NOMO-1 treated with DMSO at 0.1 percent for 48 hours (cell line): Measurements from ENCODE around the gene KCNIP3.
"Not testable (repeated sequence)": the region's sequence is repeated elsewhere in the genome, so short reads cannot be mapped to it uniquely, and the experiment has no call there.

Experiments used
- DNase-seq: peaks from one replicate; lab custom pipeline; 2025; ENCODE audit not compliant: unreplicated experiment; lab: John Stamatoyannopoulos, UW

Gene KCNIP3

GRCh38 chr2:95296880-95297487 lies at the start of gene KCNIP3:
TSS of gene KCNIP3 (plus strand) at chr2:95297347. CDS start at chr2:95297439, 92 bp downstream.
- no peak for DNase-seq

- no peak for DNase-seq
These were observed 38.9 kb upstream of the KCNIP3 start for GRCh38 chr2:95258271-95258670.

GRCh38 chr2:95260028-95261023 lies 36.8 kb upstream of the KCNIP3 start:
- DNase-seq, result peak; percentile 32

GRCh38 chr2:95261602-95262001 lies 35.5 kb upstream of the KCNIP3 start:
- DNase-seq, result no peak

- no peak for DNase-seq
These were observed 34.1 kb upstream of the KCNIP3 start for GRCh38 chr2:95262896-95263542.

GRCh38 chr2:95264624-95265023 lies 32.5 kb upstream of the KCNIP3 start:
- DNase-seq, result no peak

- no peak for DNase-seq
These were observed 32.0 kb upstream of the KCNIP3 start for GRCh38 chr2:95265182-95265581.

GRCh38 chr2:95266781-95267430 lies 30.2 kb upstream of the KCNIP3 start:
- DNase-seq, result no peak

- DNase-seq, result no peak
These were observed 29.5 kb upstream of the KCNIP3 start for GRCh38 chr2:95267458-95268210.

- no peak for DNase-seq
These were observed 28.7 kb upstream of the KCNIP3 start for GRCh38 chr2:95268211-95269035.

GRCh38 chr2:95269036-95269680 lies 28.0 kb upstream of the KCNIP3 start:
- no peak for DNase-seq

- not testable (repeated sequence) for DNase-seq
These were observed 27.4 kb upstream of the KCNIP3 start for GRCh38 chr2:95269745-95270144.

GRCh38 chr2:95270541-95271081 lies 26.5 kb upstream of the KCNIP3 start:
- DNase-seq, result no peak

- DNase-seq, result no peak
These were observed 25.7 kb upstream of the KCNIP3 start for GRCh38 chr2:95271381-95271971.

- no peak for DNase-seq
These were observed 24.8 kb upstream of the KCNIP3 start for GRCh38 chr2:95272299-95272751.

- DNase-seq, result no peak
These were observed 24.4 kb upstream of the KCNIP3 start for GRCh38 chr2:95272781-95273180.

- DNase-seq, result no peak
These were observed 23.4 kb upstream of the KCNIP3 start for GRCh38 chr2:95273566-95274290.
